Fibroblast of lung (primary cell): ENCODE results near the gene SPTBN2. TPM values are rescaled to one million over a fixed set of nuclear protein-coding genes. Genes with fewer than 3 reads are reported as not detected.
A peak's percentile ranks its signal among the peaks of the same experiment; 100 is the strongest.

Experiments
- DNase-seq, 2 donors: peaks; one replicate each; pipeline versions ENCODE4 v3.0.0 to v3.0.0-alpha.2; 2010; ENCODE audit warnings: low read depth in 2 of 2
- H2AFZ ChIP-seq: 2 replicates; pipeline ENCODE4 v1.5.1; 2012; ENCODE audit warnings: low read length, control low read depth, inconsistent platforms
- H3K27ac ChIP-seq: 2 replicates; pipeline ENCODE4 v1.5.1; 2011; ENCODE audit warnings: low read length, control low read depth; ENCODE audit not compliant: insufficient read depth
- H3K27me3 ChIP-seq: 2 replicates; pipeline ENCODE4 v1.5.1; 2011; ENCODE audit warnings: mild to moderate bottlenecking, low read length; ENCODE audit not compliant: control insufficient read depth, insufficient read depth
- H3K36me3 ChIP-seq: 2 replicates; pipeline ENCODE4 v1.5.1; 2011; ENCODE audit warnings: low read length; ENCODE audit not compliant: control insufficient read depth, insufficient read depth
- H3K4me1 ChIP-seq: 2 replicates; pipeline ENCODE4 v1.5.1; 2011; ENCODE audit warnings: low read length; ENCODE audit not compliant: control insufficient read depth, insufficient read depth; ENCODE audit errors: extremely low read depth
- H3K4me2 ChIP-seq: 2 replicates; pipeline ENCODE4 v1.5.1; 2011; ENCODE audit warnings: low read length, control low read depth; ENCODE audit not compliant: insufficient read depth; ENCODE audit errors: extremely low read depth
- H3K4me3 ChIP-seq, 4 experiments: fragments of 200-600 bp in 1 of 4; sonication (generic) in 1 of 4; replicated peaks in 1 of 4; 2 replicates each; pipeline ENCODE4 v1.5.1; 2011 to 2016; ENCODE audit warnings: low read length in 4 of 4, low read depth in 3 of 4, mild to moderate bottlenecking in 3 of 4, control low read depth in 2 of 4, inconsistent platforms in 1 of 4, mixed read lengths in 1 of 4; ENCODE audit not compliant: insufficient read depth in 1 of 4; ENCODE audit errors: control extremely low read depth in 1 of 4
- H3K79me2 ChIP-seq: 2 replicates; pipeline ENCODE4 v1.5.1; 2012; ENCODE audit warnings: mild to moderate bottlenecking, low read length, inconsistent platforms; ENCODE audit not compliant: control insufficient read depth, insufficient read depth
- H3K9ac ChIP-seq: 2 replicates; pipeline ENCODE4 v1.5.1; 2011; ENCODE audit warnings: mild to moderate bottlenecking, low read length, control low read depth; ENCODE audit not compliant: insufficient read depth
- H3K9me3 ChIP-seq: 2 replicates; pipeline ENCODE4 v1.5.1; 2012; ENCODE audit warnings: low read depth, low read length; ENCODE audit not compliant: control insufficient read depth, insufficient read depth
- H4K20me1 ChIP-seq: 2 replicates; pipeline ENCODE4 v1.5.1; 2011; ENCODE audit warnings: low read length; ENCODE audit not compliant: control insufficient read depth, insufficient read depth; ENCODE audit errors: extremely low read depth
- EZH2 ChIP-seq: IDR thresholded peaks from 2 replicates; pipeline ENCODE4 v1.5.1; 2012; ENCODE audit warnings: low read length, control low read depth, mild to moderate bottlenecking; ENCODE audit errors: missing control alignments
- polyA plus RNA-seq, 2 donors: library from polyadenylated mRNA; depleted of rRNA in 1 of 2; stranded (reverse) in 1 of 2; unstranded in 1 of 2; fragments of >200 nt; gene quantifications; 2 replicates each; pipeline ENCODE4 v1.2.1, GENCODE V29; 2011 to 2012; ENCODE audit warnings: missing spikeins in 1 of 2
- total RNA-seq: library from RNA; depleted of rRNA; stranded (reverse); fragments of >200 nt; gene quantifications from 2 replicates; pipeline ENCODE4 v1.2.1, GENCODE V29; 2014
- TF ChIP-seq, protein P1 (sequence below), 2 donors: IDR thresholded peaks in 1 of 2; conservative IDR thresholded peaks in 1 of 2; 1 replicate in 1 of 2; 2 replicates in 1 of 2; pipeline ENCODE4 v1.5.1; 2011 to 2012; ENCODE audit warnings: low read length in 2 of 2, control low read depth in 1 of 2, inconsistent platforms in 1 of 2, low read depth in 1 of 2, mild to moderate bottlenecking in 1 of 2

The SPTBN2 gene
- total and polyA plus RNA-seq, 2 donors (not counting 1 experiment from before 2014, with no cell fraction given): 0.09 to 0.99 TPM

DNA sequence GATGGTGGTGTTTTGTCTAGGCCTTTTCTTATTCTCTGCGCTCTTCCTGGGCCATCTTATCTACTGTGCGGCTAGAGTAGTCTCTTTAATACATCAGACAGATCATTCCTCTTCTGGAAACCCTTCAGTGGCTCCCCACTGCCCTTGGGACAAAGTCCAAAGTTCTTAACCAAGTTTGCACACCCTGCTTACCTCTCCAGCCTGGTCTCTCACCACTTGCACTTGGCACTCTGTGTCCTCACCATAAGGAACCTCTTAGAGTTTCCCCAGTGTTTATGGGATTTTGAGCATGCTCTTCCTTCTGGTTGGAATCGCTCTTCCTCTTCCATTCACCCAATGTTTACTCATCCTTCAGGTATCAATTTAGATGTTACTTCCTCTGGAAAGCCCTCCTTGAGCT, 5.2 kb upstream of the SPTBN2 start:
- Histone ChIP-seq H3K4me1 (no peaks in the 10 kb centered on the region), H3K9me3 (no peaks in the 10 kb centered on the region), H3K27me3 (peaks cover 14% of the 10 kb centered on the region), H3K27ac (no peak overlapping the region), H3K4me2 (no peak overlapping the region), H4K20me1 (no peaks in the 10 kb centered on the region), H3K79me2 (no peaks in the 10 kb centered on the region), H3K36me3 (no peaks in the 10 kb centered on the region), H2AFZ (no peak overlapping the region), H3K9ac (no peak overlapping the region), H3K4me3 (no peak overlapping the region)
- TF ChIP-seq, protein P1, sequence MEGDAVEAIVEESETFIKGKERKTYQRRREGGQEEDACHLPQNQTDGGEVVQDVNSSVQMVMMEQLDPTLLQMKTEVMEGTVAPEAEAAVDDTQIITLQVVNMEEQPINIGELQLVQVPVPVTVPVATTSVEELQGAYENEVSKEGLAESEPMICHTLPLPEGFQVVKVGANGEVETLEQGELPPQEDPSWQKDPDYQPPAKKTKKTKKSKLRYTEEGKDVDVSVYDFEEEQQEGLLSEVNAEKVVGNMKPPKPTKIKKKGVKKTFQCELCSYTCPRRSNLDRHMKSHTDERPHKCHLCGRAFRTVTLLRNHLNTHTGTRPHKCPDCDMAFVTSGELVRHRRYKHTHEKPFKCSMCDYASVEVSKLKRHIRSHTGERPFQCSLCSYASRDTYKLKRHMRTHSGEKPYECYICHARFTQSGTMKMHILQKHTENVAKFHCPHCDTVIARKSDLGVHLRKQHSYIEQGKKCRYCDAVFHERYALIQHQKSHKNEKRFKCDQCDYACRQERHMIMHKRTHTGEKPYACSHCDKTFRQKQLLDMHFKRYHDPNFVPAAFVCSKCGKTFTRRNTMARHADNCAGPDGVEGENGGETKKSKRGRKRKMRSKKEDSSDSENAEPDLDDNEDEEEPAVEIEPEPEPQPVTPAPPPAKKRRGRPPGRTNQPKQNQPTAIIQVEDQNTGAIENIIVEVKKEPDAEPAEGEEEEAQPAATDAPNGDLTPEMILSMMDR (conservative IDR thresholded peaks at IDR 0.05 in 1 of 2, IDR thresholded peaks at IDR 0.05 in 1 of 2; ENCODE audit: low read depth in 1 of 2, low read length in 2 of 2): no peak
- no peak for TF ChIP-seq EZH2
- no peak for DNase-seq

DNA sequence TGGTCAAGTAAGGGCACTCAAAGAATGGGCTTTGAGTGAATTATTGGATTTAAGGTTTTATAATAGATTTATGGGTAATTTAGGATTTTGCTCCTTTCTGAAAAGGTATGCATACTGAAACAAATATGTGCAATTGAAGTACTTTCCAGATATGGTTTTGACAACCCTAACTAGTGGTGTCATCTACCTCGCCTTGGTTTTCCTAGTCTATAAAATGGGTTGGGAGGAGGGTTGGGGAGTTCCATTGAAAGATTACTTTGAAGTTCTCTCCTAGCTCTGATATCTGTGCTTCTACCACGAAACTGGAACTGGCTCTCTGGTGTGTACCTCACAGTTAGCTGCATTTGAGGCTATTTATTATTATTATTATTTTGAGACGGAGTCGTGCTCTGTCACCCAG, 431 bp upstream of the SPTBN2 start:
- Histone ChIP-seq H3K9me3 (no peaks in the 10 kb centered on the region), H3K27me3 (peaks cover 53% of the 10 kb centered on the region), H3K27ac (no peak overlapping the region), H3K4me3 (no peak overlapping the region), H3K4me2 (no peak overlapping the region), H3K4me1 (no peaks in the 10 kb centered on the region), H3K79me2 (no peaks in the 10 kb centered on the region), H3K9ac (no peak overlapping the region), H4K20me1 (no peaks in the 10 kb centered on the region), H2AFZ (no peak overlapping the region), H3K36me3 (no peaks in the 10 kb centered on the region)
- TF ChIP-seq, protein P1 (conservative IDR thresholded peaks at IDR 0.05 in 1 of 2, IDR thresholded peaks at IDR 0.05 in 1 of 2; ENCODE audit: low read depth in 1 of 2, low read length in 2 of 2): no peak
- TF ChIP-seq EZH2: no peak
- DNase-seq: no peak

DNA sequence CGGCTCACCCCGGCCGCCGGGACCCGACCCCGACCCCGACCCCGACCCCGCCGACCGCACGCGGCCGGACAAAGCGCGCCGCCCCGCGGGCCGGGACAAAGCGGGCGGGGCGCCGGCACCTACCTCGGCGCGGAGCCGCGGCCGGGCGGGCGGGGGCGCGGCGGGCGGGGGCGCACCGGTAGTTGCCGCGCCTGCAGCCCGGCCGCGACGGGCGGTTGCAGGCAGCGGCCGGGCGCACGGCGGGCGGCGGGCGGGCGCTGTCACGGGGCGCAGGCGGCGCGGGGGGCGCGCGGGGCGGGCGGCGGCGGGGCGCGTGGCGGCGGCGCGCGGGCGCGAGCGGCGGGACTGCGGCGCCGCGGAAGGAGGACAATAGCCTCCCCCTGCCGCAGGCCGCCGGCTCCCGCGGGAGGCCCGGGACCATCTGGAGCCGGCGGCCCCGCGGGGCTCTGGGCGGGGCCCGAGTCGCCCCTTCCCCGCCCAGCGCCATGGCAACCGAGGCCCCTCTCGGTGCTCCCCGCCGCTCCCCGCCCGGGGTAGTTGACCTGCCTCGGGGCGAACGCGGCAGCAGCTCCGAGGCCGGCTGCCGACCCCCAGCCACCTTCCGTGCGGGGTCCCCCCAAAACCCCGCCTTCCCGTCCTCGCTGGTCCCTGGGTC, 851 bp downstream of the SPTBN2 start:
- Histone ChIP-seq H2AFZ (peak overlapping the region; percentile 17), H3K9ac (no peak overlapping the region), H3K4me2 (peak overlapping the region; percentile 75), H3K27me3 (peaks cover 51% of the 10 kb centered on the region), H3K79me2 (no peaks in the 10 kb centered on the region), H3K4me1 (no peaks in the 10 kb centered on the region), H3K27ac (no peak overlapping the region), H3K4me3 (peak overlapping the region in 3 of 4 experiments; percentile 14 to 42 (median 23)), H4K20me1 (no peaks in the 10 kb centered on the region), H3K36me3 (no peaks in the 10 kb centered on the region), H3K9me3 (no peaks in the 10 kb centered on the region)
- DNase-seq: no peak
- TF ChIP-seq, protein P1 (conservative IDR thresholded peaks at IDR 0.05 in 1 of 2, IDR thresholded peaks at IDR 0.05 in 1 of 2; ENCODE audit: low read depth in 1 of 2, low read length in 2 of 2): no peak
